Activated naive CD8-positive, alpha-beta T cell treated with anti-CD3 and anti-CD28 coated beads, Interleukin-2, amount 50 U/mL, for 24 hours (primary cell): Measurements from ENCODE around the gene PER1.
A peak's percentile ranks its signal among the peaks of the same experiment; 100 is the strongest.

Experiments
- ATAC-seq: fragments of 150-1000 bp; cut with Tn5 transposase; one replicate; pipeline ENCODE4 v1.10.0; 2021
- DNase-seq: peaks from one replicate; pipeline ENCODE4 v3.0.0; 2021
- H3K27ac Mint-ChIP-seq: one replicate; pipeline ENCODE4 v1.8.0; 2021; ENCODE audit warnings: mild to moderate bottlenecking, mixed read lengths
- H3K27me3 Mint-ChIP-seq: one replicate; pipeline ENCODE4 v1.8.0; 2021; ENCODE audit warnings: mixed read lengths
- H3K36me3 Mint-ChIP-seq: one replicate; pipeline ENCODE4 v1.8.0; 2021; ENCODE audit warnings: low read depth, mixed read lengths
- H3K4me1 Mint-ChIP-seq: one replicate; pipeline ENCODE4 v1.8.0; 2021; ENCODE audit warnings: mixed read lengths
- H3K4me3 Mint-ChIP-seq: one replicate; pipeline ENCODE4 v1.8.0; 2021; ENCODE audit warnings: mild to moderate bottlenecking, moderate library complexity, mixed read lengths
- H3K9me3 Mint-ChIP-seq: one replicate; pipeline ENCODE4 v1.8.0; 2021; ENCODE audit warnings: mixed read lengths

Gene PER1

GRCh38 chr17:8151120-8151640, 1.0 kb downstream of the PER1 start:
- no peaks in the 10 kb centered on the region for H3K27me3 Mint-ChIP-seq

GRCh38 chr17:8150194-8151119, 1.7 kb downstream of the PER1 start:
- Mint-ChIP-seq H3K36me3 (peaks cover 28% of the 10 kb centered on the region), H3K9me3 (no peaks in the 10 kb centered on the region), H3K4me1 (peaks cover 50% of the 10 kb centered on the region), H3K4me3 (no peak overlapping the region), H3K27ac (no peak overlapping the region), H3K27me3 (no peaks in the 10 kb centered on the region)
- DNase-seq = no peak
- no peak for ATAC-seq

More at GRCh38 chr17:8151120-8151640, 1.0 kb downstream of the PER1 start:
- DNase-seq = peak; percentile 93
- peak; percentile 21 for ATAC-seq
- H3K27ac Mint-ChIP-seq = no peak overlapping the region
- H3K4me3 Mint-ChIP-seq = no peak overlapping the region
- peaks cover 25% of the 10 kb centered on the region for H3K36me3 Mint-ChIP-seq
- H3K9me3 Mint-ChIP-seq = no peaks in the 10 kb centered on the region
- peaks cover 52% of the 10 kb centered on the region for H3K4me1 Mint-ChIP-seq

- ATAC-seq (no peak), DNase-seq (no peak)
- Mint-ChIP-seq H3K4me3 (no peak overlapping the region), H3K4me1 (peaks cover 42% of the 10 kb centered on the region), H3K9me3 (no peaks in the 10 kb centered on the region), H3K36me3 (peaks cover 28% of the 10 kb centered on the region), H3K27ac (peak overlapping the region; percentile 11), H3K27me3 (no peaks in the 10 kb centered on the region)
Measured at GRCh38 chr17:8149419-8150193, 2.6 kb downstream of the PER1 start.

- Mint-ChIP-seq H3K4me1 (peaks cover 31% of the 10 kb centered on the region), H3K27ac (no peak overlapping the region), H3K9me3 (no peaks in the 10 kb centered on the region), H3K36me3 (peaks cover 34% of the 10 kb centered on the region), H3K4me3 (no peak overlapping the region), H3K27me3 (no peaks in the 10 kb centered on the region)
- ATAC-seq (no peak), DNase-seq (no peak)
Measured at GRCh38 chr17:8148560-8148959, 3.6 kb downstream of the PER1 start.

GRCh38 chr17:8147805-8148404, 4.3 kb downstream of the PER1 start:
- ATAC-seq (no peak), DNase-seq (no peak)
- H3K4me1 Mint-ChIP-seq = peaks cover 25% of the 10 kb centered on the region
- no peaks in the 10 kb centered on the region for H3K27me3 Mint-ChIP-seq
- H3K27ac Mint-ChIP-seq = no peak overlapping the region
- no peak overlapping the region for H3K4me3 Mint-ChIP-seq
- H3K9me3 Mint-ChIP-seq = no peaks in the 10 kb centered on the region
- peaks cover 32% of the 10 kb centered on the region for H3K36me3 Mint-ChIP-seq

GRCh38 chr17:8147141-8147804, 4.9 kb downstream of the PER1 start:
- no peak for ATAC-seq
- DNase-seq = no peak
- Mint-ChIP-seq H3K9me3 (no peaks in the 10 kb centered on the region), H3K27me3 (no peaks in the 10 kb centered on the region), H3K36me3 (peaks cover 31% of the 10 kb centered on the region), H3K27ac (no peak overlapping the region), H3K4me1 (peaks cover 18% of the 10 kb centered on the region), H3K4me3 (no peak overlapping the region)

GRCh38 chr17:8146381-8147140, 5.6 kb downstream of the PER1 start:
- Mint-ChIP-seq H3K4me3 (no peak overlapping the region), H3K27ac (no peak overlapping the region)

GRCh38 chr17:8145811-8146210, 6.4 kb downstream of the PER1 start:
- Mint-ChIP-seq H3K4me1 (peaks cover 9% of the 10 kb centered on the region), H3K27ac (no peak overlapping the region), H3K36me3 (peaks cover 35% of the 10 kb centered on the region), H3K4me3 (no peak overlapping the region), H3K9me3 (no peaks in the 10 kb centered on the region), H3K27me3 (no peaks in the 10 kb centered on the region)
- no peak for DNase-seq
- ATAC-seq = no peak

More at GRCh38 chr17:8146381-8147140, 5.6 kb downstream of the PER1 start:
- H3K4me1 Mint-ChIP-seq = peaks cover 14% of the 10 kb centered on the region
- ATAC-seq = no peak
- no peaks in the 10 kb centered on the region for H3K27me3 Mint-ChIP-seq
- H3K9me3 Mint-ChIP-seq = no peaks in the 10 kb centered on the region
- peaks cover 31% of the 10 kb centered on the region for H3K36me3 Mint-ChIP-seq
- no peak for DNase-seq

- H3K9me3 Mint-ChIP-seq = no peaks in the 10 kb centered on the region
- no peak for DNase-seq
- no peaks in the 10 kb centered on the region for H3K27me3 Mint-ChIP-seq
- no peak overlapping the region for H3K4me3 Mint-ChIP-seq
- no peak overlapping the region for H3K27ac Mint-ChIP-seq
- no peaks in the 10 kb centered on the region for H3K4me1 Mint-ChIP-seq
- H3K36me3 Mint-ChIP-seq = peaks cover 41% of the 10 kb centered on the region
- ATAC-seq = no peak
Measured at GRCh38 chr17:8144401-8145231, 7.6 kb downstream of the PER1 start.

GRCh38 chr17:8143581-8144400, 8.4 kb downstream of the PER1 start:
- Mint-ChIP-seq H3K27me3 (peaks cover 2% of the 10 kb centered on the region), H3K4me1 (no peaks in the 10 kb centered on the region), H3K36me3 (peaks cover 41% of the 10 kb centered on the region), H3K4me3 (no peak overlapping the region), H3K9me3 (no peaks in the 10 kb centered on the region), H3K27ac (no peak overlapping the region)
- no peak for DNase-seq
- ATAC-seq = no peak

GRCh38 chr17:8142887-8143580, 9.2 kb downstream of the PER1 start:
- DNase-seq = no peak
- ATAC-seq = no peak
- no peaks in the 10 kb centered on the region for H3K4me1 Mint-ChIP-seq
- peaks cover 2% of the 10 kb centered on the region for H3K27me3 Mint-ChIP-seq
- no peak overlapping the region for H3K4me3 Mint-ChIP-seq
- no peak overlapping the region for H3K27ac Mint-ChIP-seq
- no peaks in the 10 kb centered on the region for H3K9me3 Mint-ChIP-seq
- peaks cover 34% of the 10 kb centered on the region for H3K36me3 Mint-ChIP-seq
